Measurements from ENCODE around the gene PADI1. TPM values are rescaled to one million over a fixed set of nuclear protein-coding genes. Genes with fewer than 3 reads are reported as not detected.

PADI1 gene, protein sequence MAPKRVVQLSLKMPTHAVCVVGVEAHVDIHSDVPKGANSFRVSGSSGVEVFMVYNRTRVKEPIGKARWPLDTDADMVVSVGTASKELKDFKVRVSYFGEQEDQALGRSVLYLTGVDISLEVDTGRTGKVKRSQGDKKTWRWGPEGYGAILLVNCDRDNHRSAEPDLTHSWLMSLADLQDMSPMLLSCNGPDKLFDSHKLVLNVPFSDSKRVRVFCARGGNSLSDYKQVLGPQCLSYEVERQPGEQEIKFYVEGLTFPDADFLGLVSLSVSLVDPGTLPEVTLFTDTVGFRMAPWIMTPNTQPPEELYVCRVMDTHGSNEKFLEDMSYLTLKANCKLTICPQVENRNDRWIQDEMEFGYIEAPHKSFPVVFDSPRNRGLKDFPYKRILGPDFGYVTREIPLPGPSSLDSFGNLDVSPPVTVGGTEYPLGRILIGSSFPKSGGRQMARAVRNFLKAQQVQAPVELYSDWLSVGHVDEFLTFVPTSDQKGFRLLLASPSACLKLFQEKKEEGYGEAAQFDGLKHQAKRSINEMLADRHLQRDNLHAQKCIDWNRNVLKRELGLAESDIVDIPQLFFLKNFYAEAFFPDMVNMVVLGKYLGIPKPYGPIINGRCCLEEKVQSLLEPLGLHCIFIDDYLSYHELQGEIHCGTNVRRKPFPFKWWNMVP
- polyA plus RNA-seq, result under 1 TPM in 3 of 4 donors, not detected in 1; 0.01 to 0.27 (median 0.10) TPM
- long read RNA-seq, donor 1, result 0 reads
- long read RNA-seq, donor 2, result 0 reads
- long read RNA-seq, donor 3, result 0 reads
- long read RNA-seq, donor 4, result 0 reads
- long read RNA-seq, donor 5, result 0 reads
- long read RNA-seq, donor 6, result 0 reads
- long read RNA-seq, donor 7, result 0 reads
- long read RNA-seq, donor 8, result 0 reads
- long read RNA-seq, donor 9, result 0 reads
- long read RNA-seq, donor 10, result 0 reads

DNA sequence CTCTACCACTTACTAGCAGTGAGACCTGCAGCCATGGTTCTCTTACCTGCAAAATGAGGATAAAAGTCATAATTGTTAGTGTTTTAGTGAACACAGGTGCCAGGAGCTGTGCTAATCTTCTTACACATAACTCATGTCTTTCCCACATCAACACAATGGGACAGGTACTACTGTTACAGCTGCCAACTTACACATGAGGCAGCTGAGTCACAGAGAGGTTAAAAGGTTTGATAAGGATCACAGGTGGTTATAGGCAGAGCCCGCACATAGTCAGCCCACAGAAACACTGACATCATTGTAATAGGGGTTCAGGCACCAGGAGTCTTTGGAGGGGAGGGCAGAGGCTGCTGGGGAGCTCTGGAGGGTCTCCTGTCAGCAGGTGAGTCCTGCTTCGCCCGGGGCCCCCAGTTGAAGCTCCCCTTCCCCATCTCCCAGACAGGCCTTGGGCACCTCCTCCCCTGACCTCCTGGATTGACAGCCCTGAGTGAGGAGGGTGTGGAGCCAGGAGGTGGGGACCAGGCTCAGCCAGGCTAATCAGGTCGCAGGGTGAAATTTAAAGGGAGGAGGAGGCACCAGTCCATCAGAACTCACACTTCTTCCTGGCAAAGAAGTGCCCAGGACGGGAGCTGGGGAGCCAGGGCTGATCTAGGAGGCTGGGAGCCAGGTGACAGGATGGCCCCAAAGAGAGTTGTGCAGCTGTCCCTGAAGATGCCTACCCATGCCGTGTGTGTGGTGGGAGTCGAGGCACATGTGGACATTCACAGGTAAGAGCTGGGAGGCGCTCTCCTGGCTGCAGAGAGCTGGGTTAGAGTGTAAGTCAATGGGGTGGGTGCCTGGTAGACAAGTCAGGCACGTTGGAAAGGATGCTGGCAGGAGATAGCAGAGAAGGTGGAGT, at the start of gene PADI1:
TSS of gene PADI1 (plus strand) at position 583 of the 895 bp plus-strand sequence. CDS start at position 673, 90 bp downstream.
- no peak within 1 kb of the TSS for H3K27ac ChIP-seq (ENCODE audit: low read depth in 1 of 3, low read length in 2 of 3)
- H3K9me3 ChIP-seq (ENCODE audit: control insufficient read depth in 2 of 2, insufficient read depth in 1 of 2, low read depth in 1 of 2, low read length in 1 of 2), result no peaks in the 10 kb centered on the region
- no peaks in the 10 kb centered on the region for H3K4me1 ChIP-seq (ENCODE audit: control insufficient read depth in 3 of 3, insufficient read depth in 2 of 3, low read depth in 1 of 3, low read length in 2 of 3)
- 57 to 73% (median 62%) methylated on average over 9 of the region's 9 CpGs for WGBS, 3 donors
- no peak within 1 kb of the TSS for H3K4me3 ChIP-seq (ENCODE audit: low read depth in 1 of 3, low read length in 3 of 3)
- peaks cover 0 to 3% (median 0%) of the 10 kb centered on the region in 3 donors for H3K27me3 ChIP-seq (ENCODE audit: control insufficient read depth in 3 of 3, insufficient read depth in 3 of 3, low read length in 3 of 3)
- H3K36me3 ChIP-seq (ENCODE audit: control insufficient read depth in 3 of 3, insufficient read depth in 2 of 3, low read depth in 1 of 3, low read length in 3 of 3), result no peaks in the 10 kb centered on the region
- FAIRE-seq (no peak), DNase-seq (no peak)

- no peak overlapping the region for H3K4me3 ChIP-seq (ENCODE audit: low read depth in 1 of 3, low read length in 3 of 3)
- H3K27ac ChIP-seq (ENCODE audit: low read depth in 1 of 3, low read length in 2 of 3), result no peak overlapping the region
- DNase-seq (peak in 1 of 2 donors; percentile 8), FAIRE-seq (no peak)
- 4 to 40% (median 22%) methylated on average over 2 of the region's 2 CpGs for WGBS, 3 donors
- H3K9me3 ChIP-seq (ENCODE audit: control insufficient read depth in 2 of 2, insufficient read depth in 1 of 2, low read depth in 1 of 2, low read length in 1 of 2), result peaks cover 0 to 39% of the 10 kb centered on the region in 2 donors
- peaks cover 0 to 8% (median 0%) of the 10 kb centered on the region in 3 donors for H3K27me3 ChIP-seq (ENCODE audit: control insufficient read depth in 3 of 3, insufficient read depth in 3 of 3, low read length in 3 of 3)
- no peaks in the 10 kb centered on the region for H3K4me1 ChIP-seq (ENCODE audit: control insufficient read depth in 3 of 3, insufficient read depth in 2 of 3, low read depth in 1 of 3, low read length in 2 of 3)
- no peaks in the 10 kb centered on the region for H3K36me3 ChIP-seq (ENCODE audit: control insufficient read depth in 3 of 3, insufficient read depth in 2 of 3, low read depth in 1 of 3, low read length in 3 of 3)
Measured at GRCh38 chr1:17155257-17155920, 49.5 kb upstream of the PADI1 start.

- peak in 1 of 2 donors; percentile 10 for DNase-seq
- Histone ChIP-seq H3K27ac (ENCODE audit: low read depth in 1 of 3, low read length in 2 of 3) (no peak overlapping the region), H3K36me3 (ENCODE audit: control insufficient read depth in 3 of 3, insufficient read depth in 2 of 3, low read depth in 1 of 3, low read length in 3 of 3) (no peaks in the 10 kb centered on the region), H3K9me3 (ENCODE audit: control insufficient read depth in 2 of 2, insufficient read depth in 1 of 2, low read depth in 1 of 2, low read length in 1 of 2) (peaks cover 0 to 39% of the 10 kb centered on the region in 2 donors), H3K27me3 (ENCODE audit: control insufficient read depth in 3 of 3, insufficient read depth in 3 of 3, low read length in 3 of 3) (peaks cover 0 to 5% (median 0%) of the 10 kb centered on the region in 3 donors), H3K4me1 (ENCODE audit: control insufficient read depth in 3 of 3, insufficient read depth in 2 of 3, low read depth in 1 of 3, low read length in 2 of 3) (no peaks in the 10 kb centered on the region), H3K4me3 (ENCODE audit: low read depth in 1 of 3, low read length in 3 of 3) (no peak overlapping the region)
- no peak for FAIRE-seq
- WGBS, 3 donors, result 27 to 44% (median 38%) methylated on average over 3 of the region's 3 CpGs
Measured at GRCh38 chr1:17156108-17156507, 48.8 kb upstream of the PADI1 start.

DNA sequence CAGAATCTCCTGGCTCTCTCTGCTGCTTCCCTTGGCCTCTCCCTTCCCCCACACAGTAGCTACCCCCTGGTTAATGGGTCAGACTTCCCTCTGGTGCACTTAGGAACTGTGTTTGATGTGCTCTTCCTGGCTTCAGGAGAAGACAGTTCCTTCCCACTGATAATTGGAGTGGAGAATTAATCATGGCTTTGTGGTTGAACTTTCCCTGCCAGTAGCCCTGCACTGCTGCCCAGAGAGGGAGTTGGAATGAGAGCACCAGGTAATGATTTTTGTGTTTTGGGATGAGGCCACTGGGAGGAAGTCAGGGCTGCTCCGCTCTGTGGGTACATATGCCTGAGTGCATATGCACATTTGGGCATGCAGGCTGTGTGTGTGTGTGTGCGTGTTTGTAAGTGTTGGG, 46.0 kb upstream of the PADI1 start:
- FAIRE-seq (no peak), DNase-seq (no peak)
- Histone ChIP-seq H3K4me3 (ENCODE audit: low read depth in 1 of 3, low read length in 3 of 3) (no peak overlapping the region), H3K27me3 (ENCODE audit: control insufficient read depth in 3 of 3, insufficient read depth in 3 of 3, low read length in 3 of 3) (no peaks in the 10 kb centered on the region), H3K9me3 (ENCODE audit: control insufficient read depth in 2 of 2, insufficient read depth in 1 of 2, low read depth in 1 of 2, low read length in 1 of 2) (peaks cover 0 to 22% of the 10 kb centered on the region in 2 donors), H3K27ac (ENCODE audit: low read depth in 1 of 3, low read length in 2 of 3) (no peak overlapping the region), H3K4me1 (ENCODE audit: control insufficient read depth in 3 of 3, insufficient read depth in 2 of 3, low read depth in 1 of 3, low read length in 2 of 3) (no peaks in the 10 kb centered on the region), H3K36me3 (ENCODE audit: control insufficient read depth in 3 of 3, insufficient read depth in 2 of 3, low read depth in 1 of 3, low read length in 3 of 3) (no peaks in the 10 kb centered on the region)
- 94 to 100% (median 97%) methylated on average over 2 of the region's 2 CpGs for WGBS, 3 donors

- Histone ChIP-seq H3K4me3 (ENCODE audit: low read depth in 1 of 3, low read length in 3 of 3) (no peak overlapping the region), H3K9me3 (ENCODE audit: control insufficient read depth in 2 of 2, insufficient read depth in 1 of 2, low read depth in 1 of 2, low read length in 1 of 2) (peaks cover 0 to under 1% of the 10 kb centered on the region in 2 donors), H3K27ac (ENCODE audit: low read depth in 1 of 3, low read length in 2 of 3) (no peak overlapping the region), H3K4me1 (ENCODE audit: control insufficient read depth in 3 of 3, insufficient read depth in 2 of 3, low read depth in 1 of 3, low read length in 2 of 3) (no peaks in the 10 kb centered on the region), H3K27me3 (ENCODE audit: control insufficient read depth in 3 of 3, insufficient read depth in 3 of 3, low read length in 3 of 3) (no peaks in the 10 kb centered on the region), H3K36me3 (ENCODE audit: control insufficient read depth in 3 of 3, insufficient read depth in 2 of 3, low read depth in 1 of 3, low read length in 3 of 3) (no peaks in the 10 kb centered on the region)
- FAIRE-seq (no peak), DNase-seq (no peak)
- 82 to 86% (median 82%) methylated on average over 3 of the region's 3 CpGs for WGBS, 3 donors
Measured at GRCh38 chr1:17161137-17161740, 43.7 kb upstream of the PADI1 start.

DNA sequence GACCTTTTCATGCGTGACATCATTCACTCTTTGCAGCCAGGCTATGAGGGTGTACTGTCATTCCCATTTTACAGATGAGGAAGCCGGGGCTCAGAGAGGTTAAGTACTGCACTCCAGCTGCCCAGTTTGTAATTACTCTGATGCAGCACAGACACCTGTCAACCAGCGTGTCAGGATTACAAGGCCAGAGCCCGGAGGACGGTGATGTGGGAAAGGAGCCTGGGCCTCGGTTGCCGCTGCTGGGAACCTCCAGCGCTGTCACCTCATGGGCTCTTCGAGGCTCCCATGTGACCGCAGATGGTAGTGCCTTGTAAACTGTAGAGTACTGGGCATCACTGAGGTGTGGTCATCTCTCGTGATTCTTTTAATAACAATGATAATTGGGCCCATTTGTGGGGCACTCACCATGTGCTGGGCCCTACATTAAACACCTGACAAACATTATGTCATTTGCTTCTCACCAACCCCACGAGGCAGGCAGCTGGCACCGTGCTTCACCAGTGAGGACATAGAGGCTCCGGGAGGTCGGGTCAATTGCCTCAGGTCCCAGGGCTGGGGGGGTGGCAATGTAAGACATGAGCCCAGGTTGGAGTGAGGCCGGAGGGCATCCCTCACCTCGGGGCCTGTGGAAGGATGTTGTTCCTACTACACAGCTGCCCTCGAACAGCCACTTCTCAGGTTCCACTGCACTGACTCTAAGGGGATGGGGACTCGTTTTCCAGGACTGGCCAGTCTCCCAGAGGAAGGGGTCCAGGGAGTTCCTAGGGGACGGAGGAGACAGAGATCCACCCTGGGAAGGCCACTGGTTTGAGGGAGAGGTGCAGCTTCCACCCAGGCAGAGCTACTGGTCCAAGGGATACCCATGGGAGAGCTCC, 42.8 kb upstream of the PADI1 start:
- H3K4me1 ChIP-seq (ENCODE audit: control insufficient read depth in 3 of 3, insufficient read depth in 2 of 3, low read depth in 1 of 3, low read length in 2 of 3), result no peaks in the 10 kb centered on the region
- H3K36me3 ChIP-seq (ENCODE audit: control insufficient read depth in 3 of 3, insufficient read depth in 2 of 3, low read depth in 1 of 3, low read length in 3 of 3), result no peaks in the 10 kb centered on the region
- 82 to 86% (median 82%) methylated on average over 18 to 20 of the region's 20 CpGs for WGBS, 3 donors
- no peak overlapping the region for H3K27ac ChIP-seq (ENCODE audit: low read depth in 1 of 3, low read length in 2 of 3)
- H3K4me3 ChIP-seq (ENCODE audit: low read depth in 1 of 3, low read length in 3 of 3), result no peak overlapping the region
- peaks cover 0 to 3% (median 0%) of the 10 kb centered on the region in 3 donors for H3K27me3 ChIP-seq (ENCODE audit: control insufficient read depth in 3 of 3, insufficient read depth in 3 of 3, low read length in 3 of 3)
- FAIRE-seq, result no peak
- no peak for DNase-seq
- no peaks in the 10 kb centered on the region for H3K9me3 ChIP-seq (ENCODE audit: control insufficient read depth in 2 of 2, insufficient read depth in 1 of 2, low read depth in 1 of 2, low read length in 1 of 2)

- DNase-seq (no peak), FAIRE-seq (no peak)
- H3K36me3 ChIP-seq (ENCODE audit: control insufficient read depth in 3 of 3, insufficient read depth in 2 of 3, low read depth in 1 of 3, low read length in 3 of 3), result no peaks in the 10 kb centered on the region
- peaks cover 0 to 3% (median 0%) of the 10 kb centered on the region in 3 donors for H3K27me3 ChIP-seq (ENCODE audit: control insufficient read depth in 3 of 3, insufficient read depth in 3 of 3, low read length in 3 of 3)
- no peak overlapping the region for H3K4me3 ChIP-seq (ENCODE audit: low read depth in 1 of 3, low read length in 3 of 3)
- no peak overlapping the region for H3K27ac ChIP-seq (ENCODE audit: low read depth in 1 of 3, low read length in 2 of 3)
- WGBS, 3 donors, result 79 to 86% (median 81%) methylated on average over 7 of the region's 7 CpGs
- no peaks in the 10 kb centered on the region for H3K9me3 ChIP-seq (ENCODE audit: control insufficient read depth in 2 of 2, insufficient read depth in 1 of 2, low read depth in 1 of 2, low read length in 1 of 2)
- no peaks in the 10 kb centered on the region for H3K4me1 ChIP-seq (ENCODE audit: control insufficient read depth in 3 of 3, insufficient read depth in 2 of 3, low read depth in 1 of 3, low read length in 2 of 3)
Measured at GRCh38 chr1:17162941-17163340, 42.0 kb upstream of the PADI1 start.

Data from small intestine (tissue), 16 donors.